HG02870 (cell line): ENCODE results near the gene TRIM24.
"Not testable (repeated sequence)": the region's sequence is repeated elsewhere in the genome, so short reads cannot be mapped to it uniquely, and the experiment has no call there.

ENCODE experiments used
- ATAC-seq: cut with Tn5 transposase; IDR thresholded peaks from one replicate; pipeline ENCODE4 v1.9.1; 2021; ENCODE audit warnings: mild to moderate bottlenecking, moderate library complexity; ENCODE audit not compliant: unreplicated experiment

TRIM24 gene

DNA sequence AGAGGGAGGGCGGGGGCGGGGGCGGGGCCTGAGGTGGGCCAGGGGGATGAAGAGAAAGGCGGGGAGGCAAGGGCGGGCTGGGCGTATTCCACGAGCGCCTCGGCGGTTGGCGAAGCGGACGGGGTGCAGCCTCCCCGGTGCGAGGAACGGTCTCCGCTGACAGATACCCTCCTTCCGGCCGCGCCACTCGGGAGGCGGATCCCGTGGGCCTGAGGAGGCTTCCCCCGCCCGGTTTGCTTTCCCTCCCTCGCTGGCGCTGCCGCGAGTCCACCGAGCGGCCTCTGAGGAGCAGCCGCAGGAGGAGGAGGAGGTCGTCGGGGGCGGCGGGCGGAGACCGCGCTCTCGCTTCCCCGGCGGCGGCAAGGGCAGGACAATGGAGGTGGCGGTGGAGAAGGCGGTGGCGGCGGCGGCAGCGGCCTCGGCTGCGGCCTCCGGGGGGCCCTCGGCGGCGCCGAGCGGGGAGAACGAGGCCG is at the start of gene TRIM24:
TSS of gene TRIM24 (plus strand) at position 84 of the 473 bp plus-strand sequence. CDS start at position 374, 290 bp downstream.
- ATAC-seq: peak; percentile 67

DNA sequence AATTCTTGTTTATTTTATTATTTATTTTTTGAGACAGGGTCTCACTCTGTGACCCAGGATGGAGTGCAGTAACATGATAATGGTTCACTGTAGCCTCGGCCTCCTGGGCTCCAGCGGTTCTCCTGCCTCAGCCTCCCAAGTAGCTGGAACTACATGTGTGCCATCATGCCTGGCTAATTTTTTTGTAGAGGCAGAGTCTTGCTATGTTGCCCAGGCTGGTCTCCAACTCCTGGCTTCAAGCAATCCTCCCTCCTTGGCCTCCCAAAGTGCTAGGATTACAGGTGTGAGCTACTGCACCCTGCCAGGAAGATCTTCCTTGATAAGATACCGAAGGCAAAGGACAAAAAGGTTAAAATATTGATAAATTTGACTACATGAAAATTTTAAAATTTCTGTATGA is 48.0 kb upstream of the TRIM24 start:
- ATAC-seq: not testable (repeated sequence)

DNA sequence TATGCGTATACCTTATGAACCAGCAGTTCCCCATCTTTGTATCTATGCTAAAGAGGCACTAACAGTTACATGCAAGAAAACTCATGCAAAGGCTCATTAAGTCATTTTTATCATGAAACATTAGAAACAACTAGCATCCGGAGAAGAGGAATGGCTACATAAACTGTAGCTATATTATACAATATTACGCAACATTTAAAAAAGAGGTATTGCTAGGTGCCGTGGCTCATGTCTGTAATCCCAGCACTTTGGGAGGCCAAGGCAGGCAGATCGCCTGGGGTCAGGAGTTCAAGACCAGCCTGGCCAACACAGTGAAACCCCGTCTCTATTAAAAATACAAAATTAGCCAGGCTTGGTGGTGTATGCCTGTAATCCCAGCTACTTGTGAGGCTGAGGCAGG is 47.1 kb upstream of the TRIM24 start:
- not testable (repeated sequence) for ATAC-seq

DNA sequence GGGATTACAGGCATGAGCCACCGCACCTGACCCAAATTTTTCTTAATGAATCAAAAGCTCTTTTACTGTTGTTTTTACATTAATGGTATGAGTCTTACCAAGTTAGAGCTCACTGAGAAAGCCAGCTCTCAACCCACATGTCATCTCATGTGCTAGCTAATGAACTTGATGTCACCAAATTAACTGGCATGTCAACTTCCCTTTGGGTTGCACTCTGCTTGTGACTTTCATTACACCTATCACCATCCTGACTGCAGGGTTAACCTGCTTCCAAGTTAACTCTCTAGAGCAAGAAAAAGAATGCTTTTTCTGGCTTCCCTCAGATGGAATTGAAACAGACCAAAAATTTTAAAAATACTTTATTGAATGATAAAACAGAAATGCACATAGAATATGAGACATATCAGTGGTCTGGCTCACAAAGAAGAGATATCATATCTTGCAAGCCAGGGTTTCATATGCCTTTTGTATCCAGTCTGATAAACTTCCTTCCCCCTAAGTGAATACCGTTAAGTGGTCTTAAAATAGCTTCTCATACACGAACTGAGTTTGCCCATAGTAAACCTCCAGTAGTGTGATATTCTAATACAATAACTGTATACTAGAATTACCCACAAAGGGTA is 42.9 kb upstream of the TRIM24 start:
- no peak for ATAC-seq

DNA sequence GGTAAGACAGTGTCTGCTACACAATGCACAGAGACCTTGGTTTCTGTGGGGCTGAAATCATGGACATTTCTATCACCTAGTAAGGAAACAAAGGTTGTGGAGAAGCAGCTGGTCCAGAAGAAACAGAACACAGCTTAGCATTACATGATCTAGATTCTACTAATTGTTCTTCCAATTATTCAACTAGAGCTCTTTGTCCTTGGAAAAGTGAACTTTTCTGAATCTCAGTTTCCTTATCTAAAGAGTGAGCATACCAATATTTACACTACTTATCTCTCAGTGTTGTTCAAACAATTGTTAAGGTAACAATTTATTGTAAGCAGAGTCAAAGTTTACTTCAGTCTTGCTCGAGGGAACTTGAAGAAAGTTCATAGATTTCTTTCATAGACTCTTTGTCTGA is 42.3 kb upstream of the TRIM24 start:
- no peak for ATAC-seq

DNA sequence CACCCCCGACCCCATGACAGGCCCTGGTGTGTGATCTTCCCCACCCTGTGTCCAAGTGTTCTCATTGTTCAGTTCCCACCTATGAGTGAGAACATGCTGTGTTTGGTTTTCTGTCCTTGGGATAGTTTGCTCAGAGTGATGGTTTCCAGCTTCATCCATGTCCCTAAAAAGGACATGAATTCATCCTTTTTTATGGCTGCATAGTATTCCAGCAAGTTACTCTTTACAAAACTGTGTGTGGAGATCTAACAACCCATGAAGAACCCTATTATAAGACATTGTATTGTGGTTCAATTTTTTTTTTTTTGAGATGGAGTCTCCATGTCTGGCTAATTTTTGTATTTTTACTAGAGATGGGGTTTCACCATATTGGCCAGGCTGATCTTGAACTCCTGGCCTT is 41.7 kb upstream of the TRIM24 start:
- ATAC-seq: not testable (repeated sequence)

DNA sequence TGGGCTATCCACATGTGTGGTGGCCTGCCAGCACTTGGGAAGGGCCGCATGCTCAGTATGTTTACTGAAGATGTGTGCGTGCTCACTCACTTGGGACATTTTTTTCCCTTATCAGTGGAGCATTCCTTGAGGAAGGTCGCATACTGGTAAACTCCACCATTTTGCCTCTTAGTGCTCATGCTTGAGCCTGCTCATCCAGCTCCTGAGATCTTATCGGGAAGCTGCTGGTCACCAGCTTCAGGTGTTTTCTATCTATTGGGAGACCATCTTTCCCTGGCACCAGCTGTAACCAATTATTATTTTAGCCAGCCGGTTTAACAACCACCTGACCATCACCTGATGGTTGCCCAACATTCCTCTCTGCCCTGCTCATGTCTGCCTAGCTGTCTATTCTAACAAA is 35.0 kb upstream of the TRIM24 start:
- no peak for ATAC-seq

DNA sequence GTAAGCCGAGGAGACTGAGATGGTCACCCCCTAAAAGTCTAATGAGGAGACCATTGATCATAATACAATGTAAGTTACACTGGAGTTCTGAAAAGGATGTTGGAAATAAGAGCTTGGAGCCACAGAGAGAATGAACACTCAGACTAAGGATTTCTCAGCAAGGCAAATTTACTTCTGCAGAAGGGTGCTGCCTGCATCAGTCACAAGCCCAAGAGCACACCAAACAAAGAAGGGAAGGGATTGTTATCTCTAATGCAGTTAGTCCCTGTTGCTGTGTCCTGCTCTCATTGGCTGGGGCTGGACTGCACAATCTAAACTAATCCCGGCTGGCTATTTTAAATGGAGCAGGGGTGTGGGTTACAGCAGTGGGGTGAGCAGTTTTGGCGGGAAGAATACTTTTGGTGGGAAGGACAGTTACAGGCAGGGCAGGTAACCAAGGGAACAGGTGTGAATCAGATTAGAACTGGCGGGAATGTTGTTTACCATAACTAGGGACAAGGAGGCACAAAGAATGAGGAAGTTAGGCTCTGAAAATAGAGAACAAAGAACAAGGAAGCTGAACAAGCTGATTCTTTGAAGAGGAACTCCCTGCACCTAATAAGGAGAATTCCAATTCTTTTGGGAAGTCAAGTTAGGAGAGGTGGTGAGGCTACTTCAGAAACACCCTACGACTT is 30.3 kb upstream of the TRIM24 start:
- no peak for ATAC-seq

DNA sequence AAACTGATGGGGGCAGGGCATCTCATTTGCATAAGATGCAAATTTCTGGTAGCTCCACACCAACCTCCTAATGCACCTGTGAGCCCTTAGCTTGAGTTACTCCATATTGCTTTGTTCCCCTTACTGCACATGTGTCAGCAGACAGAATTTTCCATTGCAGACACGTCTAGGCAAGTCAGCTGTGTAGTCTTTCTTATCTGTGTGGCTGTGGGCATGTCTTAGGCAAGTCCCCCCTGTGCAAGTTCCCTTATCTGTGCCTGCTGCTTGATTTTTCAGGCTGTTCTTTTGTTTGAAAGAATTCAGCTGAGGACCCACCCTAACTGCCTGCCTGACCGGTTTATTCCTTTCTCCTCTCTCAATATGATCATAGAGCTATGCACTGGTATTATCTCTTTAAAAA is 28.5 kb upstream of the TRIM24 start:
- ATAC-seq: no peak

DNA sequence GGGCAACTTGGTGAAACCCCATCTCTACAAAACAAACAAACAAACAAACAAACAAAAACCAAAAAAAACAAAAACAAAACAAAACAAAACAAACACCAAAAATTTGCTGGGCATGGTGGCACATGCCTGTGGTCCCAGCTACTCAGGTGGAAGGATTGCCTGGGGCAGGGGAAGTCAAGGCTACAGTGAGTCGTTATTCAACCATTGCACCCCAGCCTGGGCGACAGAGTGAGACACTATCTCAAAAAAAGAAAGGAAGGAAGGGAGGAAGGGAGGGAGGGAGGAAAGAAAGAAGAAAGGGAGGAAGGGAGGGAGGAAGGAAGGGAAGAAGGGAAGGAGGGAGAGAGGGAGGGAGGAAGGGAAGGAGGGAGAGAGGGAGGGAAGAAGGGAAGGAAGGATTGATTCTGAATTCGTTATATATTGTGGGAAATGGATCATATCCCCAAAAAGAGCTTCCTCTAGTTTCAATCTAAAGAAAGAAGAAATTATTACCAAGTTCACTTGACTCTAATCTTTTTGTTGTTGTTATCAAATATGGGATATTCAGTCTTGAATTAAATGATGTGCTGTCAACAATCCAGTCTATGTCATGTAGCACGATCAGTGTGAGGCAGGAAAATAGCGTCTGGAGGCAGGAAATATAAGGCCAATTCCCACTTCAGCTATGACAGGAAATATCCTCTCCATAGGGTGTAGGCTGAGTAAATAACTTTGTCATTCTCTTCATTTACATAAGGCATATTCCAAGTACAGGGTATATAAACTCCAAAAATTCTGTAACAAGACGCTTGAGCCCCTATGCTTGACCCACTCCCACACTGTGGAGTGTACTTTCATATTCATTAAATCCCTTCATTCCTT is 26.2 kb upstream of the TRIM24 start:
- ATAC-seq: no peak

DNA sequence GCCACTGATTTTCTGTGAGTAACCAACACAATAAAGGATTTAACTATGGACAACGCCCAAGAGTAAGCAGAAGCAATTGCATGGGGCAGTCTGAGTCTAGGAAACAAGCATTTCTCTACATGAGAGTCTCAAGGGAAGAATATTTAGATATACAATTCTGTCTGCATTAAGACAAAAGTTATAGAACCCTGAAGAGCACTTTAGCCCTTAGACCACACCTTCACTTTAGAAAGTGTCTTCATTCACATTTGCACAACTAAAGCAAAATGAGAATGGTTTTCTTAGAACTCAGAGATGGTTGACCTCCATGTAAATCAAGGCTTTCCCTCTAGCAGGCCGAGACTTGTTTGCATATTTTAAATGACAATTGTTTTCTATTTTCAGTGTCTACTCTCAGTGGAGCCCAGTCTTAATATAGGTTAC is 25.5 kb upstream of the TRIM24 start:
- no peak for ATAC-seq

DNA sequence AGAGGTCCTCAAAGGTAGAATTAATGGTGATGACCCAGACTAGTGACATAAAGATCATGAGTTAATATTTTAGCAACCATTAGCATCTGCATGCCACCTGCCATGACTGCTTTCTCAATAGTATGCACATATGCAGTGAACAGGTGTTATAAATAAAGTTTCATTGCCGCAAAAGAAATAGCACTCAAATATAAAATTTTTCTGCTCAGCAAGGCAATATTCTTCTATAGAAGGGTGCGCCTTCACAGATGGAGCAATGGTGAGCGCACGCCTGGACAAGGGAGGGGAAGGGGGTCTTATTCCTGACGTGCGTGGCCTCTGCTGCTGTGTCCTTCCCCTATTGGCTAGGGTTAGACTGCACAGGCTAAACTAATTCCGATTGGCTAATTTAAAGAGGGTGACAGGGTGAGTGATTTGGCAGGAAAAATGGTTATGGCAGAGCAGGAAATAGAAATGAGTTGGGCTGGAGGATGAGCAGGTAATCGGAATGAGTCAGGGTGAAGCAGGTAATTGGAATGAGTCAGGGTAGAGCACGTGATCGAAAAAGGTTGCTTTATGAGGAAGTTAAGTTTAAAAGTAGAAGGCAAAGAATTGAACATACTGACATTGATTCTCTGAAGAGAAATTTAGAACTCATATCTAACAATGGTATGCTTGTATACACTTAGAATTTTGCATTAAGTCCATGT is 24.7 kb upstream of the TRIM24 start:
- ATAC-seq: no peak

DNA sequence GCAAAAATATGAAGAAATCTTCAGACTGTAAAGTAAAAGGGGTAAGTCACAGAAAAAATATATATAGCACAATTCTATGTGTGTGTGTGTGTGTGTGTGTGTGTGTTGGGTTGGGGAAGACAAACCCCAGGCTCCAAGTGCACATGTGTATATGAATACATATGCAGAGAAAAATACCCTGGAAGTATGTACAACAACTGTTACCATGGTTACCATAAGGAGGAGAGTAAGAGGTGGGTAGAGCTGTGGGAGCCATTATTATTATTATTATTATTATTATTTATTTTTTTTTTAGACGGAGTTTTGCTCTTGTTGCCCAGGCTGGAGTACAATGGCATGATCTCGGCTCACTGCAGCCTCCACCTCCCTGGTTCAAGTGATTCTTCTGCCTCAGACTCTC is 23.7 kb upstream of the TRIM24 start:
- no peak for ATAC-seq

DNA sequence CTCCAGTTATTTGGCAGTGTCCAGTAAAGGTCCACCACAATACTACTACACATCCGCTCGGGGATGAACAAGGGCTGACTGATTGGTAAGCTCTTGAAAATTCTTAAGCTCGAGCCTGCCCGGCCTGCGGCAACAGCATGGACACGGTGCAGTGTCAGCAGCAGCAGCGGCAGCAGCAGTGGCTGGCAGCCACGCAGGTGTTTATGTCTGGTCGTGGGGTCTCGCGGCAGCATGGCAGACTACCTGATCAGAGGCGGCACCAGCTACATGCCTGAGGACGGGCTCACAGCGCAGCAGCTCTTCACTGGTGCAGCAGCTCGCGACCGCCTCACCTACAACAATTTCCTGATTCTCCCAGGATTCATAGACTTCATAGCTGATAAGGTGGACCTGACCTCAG is 19.6 kb upstream of the TRIM24 start:
- ATAC-seq: no peak

DNA sequence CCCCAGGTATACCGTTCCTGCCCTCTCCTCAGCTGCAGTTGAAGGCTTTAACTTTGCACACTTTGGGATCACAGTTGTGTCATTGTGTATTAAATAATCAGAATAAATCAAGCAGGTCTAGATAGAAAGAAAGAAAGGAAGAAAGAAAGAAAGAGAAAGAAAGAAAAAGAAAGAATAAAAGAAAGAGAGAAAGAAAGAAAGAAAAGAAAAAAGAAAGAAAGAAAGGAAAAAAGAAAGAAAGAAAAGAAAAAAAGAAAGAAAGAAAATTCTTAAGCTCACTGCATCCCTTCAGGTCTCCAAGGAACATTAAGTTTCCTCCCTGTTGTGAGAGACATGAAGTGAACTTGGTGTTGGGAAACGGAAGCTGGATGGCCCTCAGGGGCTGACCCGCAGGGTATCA is 17.2 kb upstream of the TRIM24 start:
- no peak for ATAC-seq

DNA sequence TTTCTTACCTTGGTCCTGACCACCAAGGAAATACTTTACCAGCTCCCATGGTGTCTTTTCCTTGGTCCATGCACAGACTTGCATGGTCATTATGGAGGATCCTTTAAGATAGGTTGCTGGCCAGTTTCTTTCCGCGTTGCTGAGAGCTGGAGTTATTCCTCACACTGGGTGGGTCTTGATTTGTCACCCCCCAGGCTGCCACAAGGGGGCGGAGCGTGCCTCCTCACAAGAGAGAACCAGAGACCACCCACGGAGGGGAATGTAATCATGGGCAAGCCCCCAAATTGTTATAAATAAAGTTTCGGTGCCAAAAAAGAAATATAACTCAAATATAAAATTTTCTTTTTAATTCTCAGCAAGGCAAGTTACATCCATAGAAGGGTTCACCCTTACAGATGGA is 10.5 kb upstream of the TRIM24 start:
- ATAC-seq: no peak

DNA sequence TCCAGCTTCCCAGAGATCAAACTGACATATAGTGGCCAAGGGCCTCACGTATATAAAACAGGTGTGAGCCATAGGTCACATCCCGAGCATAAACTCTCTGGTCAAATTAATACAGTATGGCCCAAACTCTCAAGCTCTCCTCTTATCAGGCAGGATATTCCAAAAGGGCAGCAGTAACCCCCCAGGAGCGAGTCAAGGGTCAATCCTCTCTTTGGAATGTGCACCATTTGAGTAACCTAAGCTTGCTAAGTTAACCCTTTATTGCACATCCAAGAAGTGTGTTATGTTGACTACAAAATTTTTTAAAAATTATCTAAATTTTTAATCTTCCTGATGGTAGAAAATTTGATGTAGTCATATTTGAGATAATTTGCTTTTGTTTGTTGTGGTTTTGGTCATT is 4.5 kb upstream of the TRIM24 start:
- no peak for ATAC-seq

DNA sequence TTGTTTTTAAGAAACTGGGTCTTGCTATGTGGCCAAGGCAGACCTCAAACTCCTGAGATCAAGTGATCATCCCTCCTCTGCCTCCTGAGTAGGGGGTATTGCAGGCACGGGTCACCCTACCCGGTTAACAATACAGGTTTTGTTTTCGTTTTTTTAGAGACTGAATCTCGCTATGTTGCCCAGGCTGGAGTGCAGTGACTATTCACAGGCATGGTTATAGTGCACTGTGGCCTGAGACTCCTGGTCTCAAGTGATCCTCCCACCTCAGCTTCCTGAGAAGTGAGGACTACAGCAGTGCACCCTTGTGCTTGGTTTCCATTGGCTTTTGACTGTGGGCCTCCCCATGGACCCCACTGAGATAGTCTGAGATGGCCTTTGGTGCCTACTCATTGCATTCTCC is 3.8 kb upstream of the TRIM24 start:
- ATAC-seq: no peak

DNA sequence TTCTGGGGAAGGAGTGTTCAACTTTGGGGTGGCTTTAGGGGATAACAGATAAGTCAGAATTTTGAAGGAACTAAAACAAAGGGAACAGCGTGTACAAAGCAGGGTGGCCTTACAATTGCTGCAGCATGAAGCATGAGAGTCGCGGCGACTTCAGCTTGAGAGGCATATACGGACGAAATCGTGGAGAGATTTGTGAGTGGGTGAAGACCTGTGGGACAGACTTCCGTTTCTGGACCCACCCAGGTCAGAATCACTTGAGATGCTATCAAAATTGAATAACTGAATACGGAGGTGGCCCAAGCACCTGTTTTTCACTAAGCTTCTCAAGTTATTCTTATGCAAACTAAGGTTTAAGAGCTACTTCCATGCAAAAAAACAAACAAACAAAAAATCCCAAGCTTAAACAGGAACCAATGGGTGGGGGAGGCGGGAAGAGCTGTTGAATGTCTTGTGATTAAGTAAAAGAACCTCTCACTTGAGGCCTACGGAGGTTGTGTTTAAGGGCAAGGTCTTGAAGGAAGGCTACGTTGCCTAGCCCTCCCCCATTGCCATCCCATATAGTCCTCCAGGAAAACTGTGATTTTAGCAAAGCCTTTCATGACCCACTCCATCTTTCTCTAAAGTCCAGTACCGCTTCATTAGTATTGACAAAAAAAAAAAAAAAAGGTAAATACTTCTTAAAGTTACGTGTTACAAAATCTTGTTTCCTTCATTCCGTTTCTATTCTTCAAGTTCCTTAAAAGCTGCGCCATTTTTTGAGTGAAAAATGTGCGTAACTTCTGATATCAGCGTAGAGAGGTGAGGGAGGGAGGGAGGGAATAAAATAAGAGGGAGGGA is 1.3 kb upstream of the TRIM24 start:
- no peak for ATAC-seq
